ENCODE data around the gene ZC3H12D. TPM values are rescaled to one million over a fixed set of nuclear protein-coding genes. Genes with fewer than 3 reads are reported as not detected.
A peak's percentile ranks its signal among the peaks of the same experiment; 100 is the strongest.

ZC3H12D gene
- total and polyA plus RNA-seq, 2 of the 8 experiments (the other 6 are each of a cell fraction or from before 2014, with no cell fraction given) = 0.05 to 0.07 TPM

- no peak overlapping the region for H3K14ac ChIP-seq (ENCODE audit: insufficient read length)
- H2BK5ac ChIP-seq (ENCODE audit: low read depth, low read length) = no peak overlapping the region
- no peak overlapping the region for H2BK120ac ChIP-seq (replicated peaks; ENCODE audit: low read depth, low read length)
- no peak overlapping the region for H2BK12ac ChIP-seq (ENCODE audit: low read depth, low read length)
- no peak overlapping the region for H2AK5ac ChIP-seq (ENCODE audit: low read depth, low read length)
- H4K8ac ChIP-seq (ENCODE audit: extremely low read depth, insufficient read depth, low read length) = peak overlapping the region; percentile 21; the same call in 1 of the 2 replicates
- no peak overlapping the region for H3K9ac ChIP-seq (replicated peaks in 1 of 4; ENCODE audit: extremely low read depth in 1 of 4, low read depth in 3 of 4, low read length in 3 of 4)
- H3K18ac ChIP-seq (ENCODE audit: extremely low read depth, low read length) = no peak overlapping the region
- H3K27me3 ChIP-seq (replicated peaks in 1 of 4; ENCODE audit: control insufficient read depth in 3 of 4, extremely low read depth in 1 of 4, insufficient read depth in 3 of 4, low read length in 3 of 4) = no peaks in the 10 kb centered on the region
- ChIA-PET CTCF (ENCODE audit: partially characterized antibody) (interaction anchor here (0.5 to 2.0 kb wide), 8 partner anchors 11 to 387 kb away, joined by 3 to 8 read pairs (median 4); no protein-coding TSS in a partner anchor), POLR2A (ENCODE audit: partially characterized antibody) (interaction anchor here (0.7 kb wide), 1 partner anchor 12 kb away, joined by 3 read pairs; no protein-coding TSS in a partner anchor)
- no peak overlapping the region for H2BK20ac ChIP-seq (ENCODE audit: low read length)
- no peaks in the 10 kb centered on the region for H3K36me3 ChIP-seq (ENCODE audit: control insufficient read depth in 2 of 4, insufficient read depth in 4 of 4, low read length in 3 of 4)
- H3K4me3 ChIP-seq (ENCODE audit: extremely low read depth in 1 of 4, insufficient read depth in 2 of 4, low read depth in 3 of 4, low read length in 4 of 4) = no peak overlapping the region
- no peak overlapping the region for H4K91ac ChIP-seq (replicated peaks; ENCODE audit: insufficient read length, low read length)
- no peaks in the 10 kb centered on the region for H3K4me1 ChIP-seq (replicated peaks in 1 of 4; ENCODE audit: control insufficient read depth in 3 of 4, insufficient read depth in 4 of 4, low read length in 3 of 4)
- 92% methylated on average over 11 of the region's 12 CpGs; no CpG with 5 or more reads in 1 of the 2 experiments for WGBS, 2 experiments (ENCODE audit: extremely low coverage in 1 of 2, insufficient coverage in 1 of 2, insufficient read length in 1 of 2, insufficient replicate concordance in 2 of 2, low coverage in 1 of 2, low lambda C conversion rate in 2 of 2, missing lambda C conversion rate in 1 of 2)
- H2AFZ ChIP-seq (ENCODE audit: low read length) = no peak overlapping the region
- H2BK15ac ChIP-seq (ENCODE audit: low read length) = no peak overlapping the region
- H3K56ac ChIP-seq (replicated peaks; ENCODE audit: insufficient read length, low read depth, low read length) = no peak overlapping the region
- H3K79me1 ChIP-seq (ENCODE audit: low read depth, low read length) = no peaks in the 10 kb centered on the region
- H3K27ac ChIP-seq (ENCODE audit: low read depth, low read length) = no peak overlapping the region
- DNase-seq (ENCODE audit: low read depth in 1 of 2, low spot score in 2 of 2) (no peak), FAIRE-seq (no peak)
- H4K20me1 ChIP-seq (replicated peaks in 1 of 2; ENCODE audit: control insufficient read depth in 1 of 2, insufficient read depth in 2 of 2, low read length in 2 of 2) = no peaks in the 10 kb centered on the region
- no peaks in the 10 kb centered on the region for H3K9me3 ChIP-seq (ENCODE audit: insufficient read depth in 2 of 2, low read depth in 1 of 2, low read length in 1 of 2)
- H3K23me2 ChIP-seq (ENCODE audit: low read depth, low read length) = no peaks in the 10 kb centered on the region
- no peak overlapping the region for H4K5ac ChIP-seq (ENCODE audit: insufficient read length, low read depth, low read length)
- no peak overlapping the region for H3K23ac ChIP-seq (ENCODE audit: insufficient read length)
- H3K79me2 ChIP-seq (ENCODE audit: control insufficient read depth in 1 of 2, insufficient read depth in 2 of 2, low read length in 2 of 2) = no peaks in the 10 kb centered on the region
- H3K4me2 ChIP-seq (ENCODE audit: insufficient read depth in 1 of 2, low read depth in 2 of 2, low read length in 2 of 2) = no peak overlapping the region
- H3K4ac ChIP-seq (replicated peaks; ENCODE audit: insufficient read length, low read depth, low read length) = no peak overlapping the region
- TF ChIP-seq CBX5 (IDR thresholded peaks at IDR 0.05; ENCODE audit: low read depth, low read length) (no peak), TAF7 (optimal IDR thresholded peaks at IDR 0.05; ENCODE audit: borderline replicate concordance, low read depth, low read length) (no peak), SUZ12 (IDR thresholded peaks at IDR 0.05; ENCODE audit: low read length) (no peak), KDM5A (IDR thresholded peaks at IDR 0.05; ENCODE audit: low read length) (no peak), SIRT6 (IDR thresholded peaks at IDR 0.05; ENCODE audit: low read length) (no peak), YY1 (IDR thresholded peaks at IDR 0.05; ENCODE audit: low read depth, low read length) (no peak), USF2 (IDR thresholded peaks at IDR 0.05; ENCODE audit: low read length) (no peak), SIX5 (IDR thresholded peaks at IDR 0.05; ENCODE audit: low read depth, low read length) (no peak), FOSL1 (IDR thresholded peaks at IDR 0.05; ENCODE audit: insufficient read depth, low read depth, low read length) (no peak), KDM4A (IDR thresholded peaks at IDR 0.05; ENCODE audit: low read depth, low read length, severe bottlenecking) (no peak), BRCA1 (IDR thresholded peaks at IDR 0.05; ENCODE audit: low read depth, low read length) (no peak), GABPA (IDR thresholded peaks at IDR 0.05; ENCODE audit: borderline replicate concordance, insufficient read depth, low read length) (no peak)
- TF ChIP-seq, protein P1, sequence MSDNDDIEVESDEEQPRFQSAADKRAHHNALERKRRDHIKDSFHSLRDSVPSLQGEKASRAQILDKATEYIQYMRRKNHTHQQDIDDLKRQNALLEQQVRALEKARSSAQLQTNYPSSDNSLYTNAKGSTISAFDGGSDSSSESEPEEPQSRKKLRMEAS (IDR thresholded peaks at IDR 0.05) = no peak
These were observed 48.2 kb downstream of the ZC3H12D start for GRCh38 chr6:149436647-149437046.
